Stimulated activated effector memory CD8-positive, alpha-beta T cell treated with anti-CD3 and anti-CD28 coated beads, Interleukin-12 subunit alpha, Interleukin-12 subunit beta, amount 100 ng/mL, for 72 hours (primary cell): ENCODE data around the gene FMNL2.
"Not testable (repeated sequence)": the region's sequence is repeated elsewhere in the genome, so short reads cannot be mapped to it uniquely, and the experiment has no call there.

Experiments
- ATAC-seq: fragments of 150-1000 bp; cut with Tn5 transposase; 2 replicates; pipeline ENCODE4 v1.10.0; 2021
- DNase-seq, 2 donors: peaks; one replicate each; pipeline ENCODE4 v3.0.0; 2021 to 2022; ENCODE audit warnings: low spot score in 2 of 2
- H3K27ac Mint-ChIP-seq: one replicate; pipeline ENCODE4 v1.8.0; 2022; ENCODE audit warnings: mild to moderate bottlenecking, mixed read lengths
- H3K36me3 Mint-ChIP-seq: one replicate; pipeline ENCODE4 v1.8.0; 2022; ENCODE audit warnings: mild to moderate bottlenecking, mixed read lengths
- H3K4me1 Mint-ChIP-seq: one replicate; pipeline ENCODE4 v1.8.0; 2022; ENCODE audit warnings: mixed read lengths
- H3K4me3 Mint-ChIP-seq: one replicate; pipeline ENCODE4 v1.8.0; 2022; ENCODE audit warnings: mild to moderate bottlenecking, mixed read lengths
- H3K9me3 Mint-ChIP-seq: one replicate; pipeline ENCODE4 v1.8.0; 2022; ENCODE audit warnings: mixed read lengths

FMNL2 gene

GRCh38 chr2:152380261-152381055 lies 45.5 kb downstream of the FMNL2 start:
- Mint-ChIP-seq H3K36me3 (no peaks in the 10 kb centered on the region), H3K4me1 (no peaks in the 10 kb centered on the region), H3K27ac (no peak overlapping the region), H3K9me3 (no peaks in the 10 kb centered on the region), H3K4me3 (no peak overlapping the region)
- DNase-seq: no peak
- ATAC-seq: no peak

- DNase-seq (no peak), ATAC-seq (no peak)
- H3K4me1 Mint-ChIP-seq: no peaks in the 10 kb centered on the region
- H3K4me3 Mint-ChIP-seq: no peak overlapping the region
- no peak overlapping the region for H3K27ac Mint-ChIP-seq
- no peaks in the 10 kb centered on the region for H3K36me3 Mint-ChIP-seq
- H3K9me3 Mint-ChIP-seq: no peaks in the 10 kb centered on the region
Observed at GRCh38 chr2:152383702-152384101, 48.7 kb downstream of the FMNL2 start.

- no peak overlapping the region for H3K27ac Mint-ChIP-seq
- ATAC-seq (no peak), DNase-seq (no peak)
- no peaks in the 10 kb centered on the region for H3K9me3 Mint-ChIP-seq
- H3K4me1 Mint-ChIP-seq: no peaks in the 10 kb centered on the region
- no peak overlapping the region for H3K4me3 Mint-ChIP-seq
- H3K36me3 Mint-ChIP-seq: no peaks in the 10 kb centered on the region
Observed at GRCh38 chr2:152384992-152385391, 50.0 kb downstream of the FMNL2 start.

- Mint-ChIP-seq H3K9me3 (no peaks in the 10 kb centered on the region), H3K4me3 (no peak overlapping the region), H3K4me1 (no peaks in the 10 kb centered on the region), H3K27ac (no peak overlapping the region), H3K36me3 (no peaks in the 10 kb centered on the region)
- DNase-seq (no peak), ATAC-seq (no peak)
Observed at GRCh38 chr2:152385650-152386049, 50.7 kb downstream of the FMNL2 start.

GRCh38 chr2:152386266-152386665 lies 51.3 kb downstream of the FMNL2 start:
- H3K36me3 Mint-ChIP-seq: no peaks in the 10 kb centered on the region
- H3K4me1 Mint-ChIP-seq: no peaks in the 10 kb centered on the region

GRCh38 chr2:152387041-152387440 lies 52.1 kb downstream of the FMNL2 start:
- Mint-ChIP-seq H3K27ac (no peak overlapping the region), H3K4me1 (no peaks in the 10 kb centered on the region), H3K36me3 (no peaks in the 10 kb centered on the region), H3K4me3 (no peak overlapping the region), H3K9me3 (no peaks in the 10 kb centered on the region)
- DNase-seq (no peak), ATAC-seq (no peak)

More at GRCh38 chr2:152386266-152386665, 51.3 kb downstream of the FMNL2 start:
- Mint-ChIP-seq H3K4me3 (no peak overlapping the region), H3K27ac (no peak overlapping the region), H3K9me3 (no peaks in the 10 kb centered on the region)
- ATAC-seq (no peak), DNase-seq (no peak)

- not testable (repeated sequence) for H3K4me3 Mint-ChIP-seq, H3K36me3 Mint-ChIP-seq, H3K27ac Mint-ChIP-seq, H3K4me1 Mint-ChIP-seq, DNase-seq, H3K9me3 Mint-ChIP-seq, ATAC-seq
Observed at GRCh38 chr2:152388269-152388668, 53.3 kb downstream of the FMNL2 start.

GRCh38 chr2:152389483-152389882 lies 54.5 kb downstream of the FMNL2 start:
- Mint-ChIP-seq H3K36me3 (no peaks in the 10 kb centered on the region), H3K27ac (no peak overlapping the region), H3K4me3 (no peak overlapping the region), H3K9me3 (no peaks in the 10 kb centered on the region), H3K4me1 (no peaks in the 10 kb centered on the region)
- no peak for ATAC-seq
- DNase-seq: no peak

- Mint-ChIP-seq H3K36me3 (no peaks in the 10 kb centered on the region), H3K27ac (no peak overlapping the region)
- no peak for DNase-seq
Observed at GRCh38 chr2:152390837-152391236, 55.9 kb downstream of the FMNL2 start.

GRCh38 chr2:152391318-152391717 lies 56.3 kb downstream of the FMNL2 start:
- H3K27ac Mint-ChIP-seq: no peak overlapping the region
- DNase-seq (no peak), ATAC-seq (no peak)
- no peaks in the 10 kb centered on the region for H3K9me3 Mint-ChIP-seq
- H3K4me3 Mint-ChIP-seq: no peak overlapping the region
- no peaks in the 10 kb centered on the region for H3K4me1 Mint-ChIP-seq
- H3K36me3 Mint-ChIP-seq: no peaks in the 10 kb centered on the region

More at GRCh38 chr2:152390837-152391236, 55.9 kb downstream of the FMNL2 start:
- Mint-ChIP-seq H3K4me1 (no peaks in the 10 kb centered on the region), H3K4me3 (no peak overlapping the region), H3K9me3 (no peaks in the 10 kb centered on the region)
- no peak for ATAC-seq

GRCh38 chr2:152393377-152393776 lies 58.4 kb downstream of the FMNL2 start:
- no peak overlapping the region for H3K4me3 Mint-ChIP-seq
- ATAC-seq: no peak
- no peak for DNase-seq
- no peak overlapping the region for H3K27ac Mint-ChIP-seq
- no peaks in the 10 kb centered on the region for H3K9me3 Mint-ChIP-seq
- H3K36me3 Mint-ChIP-seq: no peaks in the 10 kb centered on the region
- no peaks in the 10 kb centered on the region for H3K4me1 Mint-ChIP-seq

- ATAC-seq (no peak), DNase-seq (no peak)
- H3K36me3 Mint-ChIP-seq: no peaks in the 10 kb centered on the region
- no peaks in the 10 kb centered on the region for H3K4me1 Mint-ChIP-seq
- no peaks in the 10 kb centered on the region for H3K9me3 Mint-ChIP-seq
- H3K4me3 Mint-ChIP-seq: no peak overlapping the region
- no peak overlapping the region for H3K27ac Mint-ChIP-seq
Observed at GRCh38 chr2:152394326-152394725, 59.4 kb downstream of the FMNL2 start.

- Mint-ChIP-seq H3K9me3 (no peaks in the 10 kb centered on the region), H3K4me3 (no peak overlapping the region), H3K4me1 (no peaks in the 10 kb centered on the region), H3K36me3 (no peaks in the 10 kb centered on the region), H3K27ac (no peak overlapping the region)
- DNase-seq: no peak
- ATAC-seq: no peak
Observed at GRCh38 chr2:152395103-152395502, 60.1 kb downstream of the FMNL2 start.

- Mint-ChIP-seq H3K9me3 (no peaks in the 10 kb centered on the region), H3K36me3 (no peaks in the 10 kb centered on the region), H3K4me3 (no peak overlapping the region), H3K4me1 (no peaks in the 10 kb centered on the region), H3K27ac (no peak overlapping the region)
- DNase-seq (no peak), ATAC-seq (no peak)
Observed at GRCh38 chr2:152395572-152395971, 60.6 kb downstream of the FMNL2 start.

GRCh38 chr2:152396051-152396511 lies 61.1 kb downstream of the FMNL2 start:
- no peaks in the 10 kb centered on the region for H3K36me3 Mint-ChIP-seq
- no peak for DNase-seq
- H3K27ac Mint-ChIP-seq: no peak overlapping the region
- H3K9me3 Mint-ChIP-seq: no peaks in the 10 kb centered on the region
- no peak overlapping the region for H3K4me3 Mint-ChIP-seq
- H3K4me1 Mint-ChIP-seq: no peaks in the 10 kb centered on the region
- ATAC-seq: no peak

GRCh38 chr2:152396763-152397162 lies 61.8 kb downstream of the FMNL2 start:
- Mint-ChIP-seq H3K9me3 (no peaks in the 10 kb centered on the region), H3K27ac (no peak overlapping the region), H3K4me3 (no peak overlapping the region), H3K4me1 (no peaks in the 10 kb centered on the region), H3K36me3 (no peaks in the 10 kb centered on the region)
- no peak for DNase-seq
- ATAC-seq: no peak
